H9 (cell line): ENCODE data around the gene PKIB. TPM values are rescaled to one million over a fixed set of nuclear protein-coding genes. Genes with fewer than 3 reads are reported as not detected.

Experiments used
- DNase-seq: peaks from one replicate; pipeline ENCODE4 v3.0.0-alpha.2; 2017
- H2AFZ ChIP-seq: one replicate; pipeline ENCODE4 v1.6.1; 2013; ENCODE audit warnings: mild to moderate bottlenecking, low read length, control low read depth, moderate library complexity
- H2AK5ac ChIP-seq: 2 replicates; pipeline ENCODE4 v1.6.1; 2013; ENCODE audit warnings: low read length, control low read depth, mixed read lengths; ENCODE audit not compliant: insufficient read length
- H2BK120ac ChIP-seq: one replicate; pipeline ENCODE4 v1.6.1; 2013; ENCODE audit warnings: low read depth, mild to moderate bottlenecking, low read length, control low read depth, inconsistent platforms; ENCODE audit not compliant: poor library complexity, severe bottlenecking
- H2BK12ac ChIP-seq: 2 replicates; pipeline ENCODE4 v1.6.1; 2013; ENCODE audit warnings: low read length, control low read depth, mixed read lengths, low read depth; ENCODE audit not compliant: insufficient read length
- H2BK15ac ChIP-seq: 2 replicates; pipeline ENCODE4 v1.6.1; 2013; ENCODE audit warnings: low read depth, low read length, control low read depth
- H2BK20ac ChIP-seq: one replicate; pipeline ENCODE4 v1.6.1; 2013; ENCODE audit warnings: low read depth, mild to moderate bottlenecking, low read length, control low read depth, inconsistent platforms; ENCODE audit not compliant: poor library complexity, severe bottlenecking
- H2BK5ac ChIP-seq: 2 replicates; pipeline ENCODE4 v1.6.1; 2013; ENCODE audit warnings: low read length, control low read depth, mixed read lengths; ENCODE audit not compliant: insufficient read length
- H3K14ac ChIP-seq: 2 replicates; pipeline ENCODE4 v1.6.1; 2013; ENCODE audit warnings: low read length, control low read depth; ENCODE audit not compliant: insufficient read depth
- H3K18ac ChIP-seq: 2 replicates; pipeline ENCODE4 v1.6.1; 2013; ENCODE audit warnings: low read depth, mild to moderate bottlenecking, mixed read lengths, low read length, control low read depth; ENCODE audit not compliant: insufficient read length
- H3K23ac ChIP-seq: 2 replicates; pipeline ENCODE4 v1.6.1; 2013; ENCODE audit warnings: low read length, control low read depth, mixed read lengths, low read depth; ENCODE audit not compliant: insufficient read length
- H3K23me2 ChIP-seq: 2 replicates; pipeline ENCODE4 v1.6.1; 2013; ENCODE audit warnings: low read depth, mild to moderate bottlenecking, mixed read lengths, low read length, control low read depth; ENCODE audit not compliant: insufficient read length, poor library complexity, severe bottlenecking
- H3K27ac ChIP-seq: 2 replicates; pipeline ENCODE4 v1.5.1; 2013; ENCODE audit warnings: low read length, control low read depth, mixed read lengths, low read depth; ENCODE audit not compliant: insufficient read length
- H3K27me3 ChIP-seq: 2 replicates; pipeline ENCODE4 v1.6.1; 2013; ENCODE audit warnings: low read length, control low read depth, inconsistent platforms; ENCODE audit not compliant: insufficient read depth
- H3K4ac ChIP-seq: 2 replicates; pipeline ENCODE4 v1.6.1; 2013; ENCODE audit warnings: low read depth, mild to moderate bottlenecking, control low read depth, inconsistent platforms, low read length, moderate library complexity
- H3K4me1 ChIP-seq: 2 replicates; pipeline ENCODE4 v1.6.1; 2013; ENCODE audit warnings: low read length, control low read depth, inconsistent platforms; ENCODE audit not compliant: insufficient read depth
- H3K4me2 ChIP-seq: 2 replicates; pipeline ENCODE4 v1.6.1; 2013; ENCODE audit warnings: low read length, control low read depth, mixed read lengths; ENCODE audit not compliant: insufficient read length, insufficient read depth
- H3K56ac ChIP-seq: 2 replicates; pipeline ENCODE4 v1.6.1; 2013; ENCODE audit warnings: low read depth, mild to moderate bottlenecking, mixed read lengths, low read length, control low read depth; ENCODE audit not compliant: insufficient read length
- H3K79me1 ChIP-seq: 2 replicates; pipeline ENCODE4 v1.6.1; 2013; ENCODE audit warnings: low read depth, mild to moderate bottlenecking, moderate library complexity, low read length, control low read depth, inconsistent platforms; ENCODE audit not compliant: insufficient read depth, poor library complexity, severe bottlenecking
- H3K79me2 ChIP-seq: 2 replicates; pipeline ENCODE4 v1.6.1; 2013; ENCODE audit warnings: low read length, control low read depth, inconsistent platforms; ENCODE audit not compliant: insufficient read depth
- H3K9ac ChIP-seq: 2 replicates; pipeline ENCODE4 v1.6.1; 2013; ENCODE audit warnings: low read length, control low read depth, mixed read lengths; ENCODE audit not compliant: insufficient read length; ENCODE audit errors: extremely low read depth
- H3K9me3 ChIP-seq: one replicate; pipeline ENCODE4 v1.6.1; 2013; ENCODE audit warnings: low read depth, low read length, inconsistent platforms; ENCODE audit not compliant: control insufficient read depth
- H3T11ph ChIP-seq: one replicate; pipeline ENCODE4 v1.6.1; 2013; ENCODE audit warnings: mild to moderate bottlenecking, low read length, control low read depth, inconsistent platforms
- H4K20me1 ChIP-seq: one replicate; pipeline ENCODE4 v1.6.1; 2013; ENCODE audit not compliant: control insufficient read depth, insufficient read length, insufficient read depth
- H4K5ac ChIP-seq: 2 replicates; pipeline ENCODE4 v1.6.1; 2013; ENCODE audit warnings: low read depth, mild to moderate bottlenecking, mixed read lengths, low read length, control low read depth; ENCODE audit not compliant: insufficient read length
- H4K8ac ChIP-seq: replicated peaks from 2 replicates; pipeline ENCODE4 v1.6.1; 2013; ENCODE audit warnings: low read length, control low read depth, mixed read lengths, low read depth; ENCODE audit not compliant: insufficient read length
- H4K91ac ChIP-seq: 2 replicates; pipeline ENCODE4 v1.6.1; 2013; ENCODE audit warnings: low read depth, mild to moderate bottlenecking, moderate library complexity, mixed read lengths, low read length, control low read depth; ENCODE audit not compliant: insufficient read length
- H3K27ac Mint-ChIP-seq, 3 experiments: 2 replicates in 2 of 3; 3 replicates in 1 of 3; pipeline ENCODE4 v1.8.0; 2020 to 2021; ENCODE audit warnings: mixed read lengths in 3 of 3, mild to moderate bottlenecking in 1 of 3, moderate library complexity in 1 of 3
- H3K27me3 Mint-ChIP-seq: 2 replicates; pipeline ENCODE4 v1.8.0; 2021; ENCODE audit warnings: low read depth, mild to moderate bottlenecking, moderate library complexity, mixed read lengths
- H3K36me3 Mint-ChIP-seq, 3 experiments: 2 replicates in 2 of 3; 3 replicates in 1 of 3; pipeline ENCODE4 v1.8.0; 2020 to 2021; ENCODE audit warnings: low read depth in 3 of 3, mixed read lengths in 3 of 3; ENCODE audit not compliant: insufficient read depth in 1 of 3
- H3K4me1 Mint-ChIP-seq, 2 experiments: 2 replicates each; pipeline ENCODE4 v1.8.0; 2020; ENCODE audit warnings: mixed read lengths in 2 of 2
- H3K4me3 Mint-ChIP-seq, 2 experiments: 2 replicates in 1 of 2; 3 replicates in 1 of 2; pipeline ENCODE4 v1.8.0; 2020 to 2021; ENCODE audit warnings: mild to moderate bottlenecking in 2 of 2, mixed read lengths in 2 of 2, moderate library complexity in 1 of 2
- H3K9me3 Mint-ChIP-seq, 2 experiments: 2 replicates in 1 of 2; 3 replicates in 1 of 2; pipeline ENCODE4 v1.8.0; 2020; ENCODE audit warnings: mild to moderate bottlenecking in 2 of 2, mixed read lengths in 2 of 2, moderate library complexity in 1 of 2
- WGBS: extraction: QIAGEN DNeasy Blood & Tissue Kit; methylation state at CpG from one replicate; pipeline ENCODE4 v1.1.7; 2013; ENCODE audit warnings: missing lambda C conversion rate, low lambda C conversion rate, mixed read lengths; ENCODE audit not compliant: insufficient read length; ENCODE audit errors: extremely low coverage; 5-methylcytosine and 5-hydroxymethylcytosine counted together
- total RNA-seq: library from RNA; stranded (reverse); gene quantifications from 2 replicates; pipeline ENCODE4 v1.2.1, GENCODE V29; 2021
- TF ChIP-seq, protein P1 (sequence below): fragments of 200-600 bp; sonication (generic); conservative IDR thresholded peaks from 3 replicates; pipeline ENCODE4 v1.8.0; 2021; ENCODE audit warnings: antibody characterized with exemption, mild to moderate bottlenecking

Gene PKIB
- total RNA-seq, 1 experiment from 2014 or later = 46.5 TPM

DNA sequence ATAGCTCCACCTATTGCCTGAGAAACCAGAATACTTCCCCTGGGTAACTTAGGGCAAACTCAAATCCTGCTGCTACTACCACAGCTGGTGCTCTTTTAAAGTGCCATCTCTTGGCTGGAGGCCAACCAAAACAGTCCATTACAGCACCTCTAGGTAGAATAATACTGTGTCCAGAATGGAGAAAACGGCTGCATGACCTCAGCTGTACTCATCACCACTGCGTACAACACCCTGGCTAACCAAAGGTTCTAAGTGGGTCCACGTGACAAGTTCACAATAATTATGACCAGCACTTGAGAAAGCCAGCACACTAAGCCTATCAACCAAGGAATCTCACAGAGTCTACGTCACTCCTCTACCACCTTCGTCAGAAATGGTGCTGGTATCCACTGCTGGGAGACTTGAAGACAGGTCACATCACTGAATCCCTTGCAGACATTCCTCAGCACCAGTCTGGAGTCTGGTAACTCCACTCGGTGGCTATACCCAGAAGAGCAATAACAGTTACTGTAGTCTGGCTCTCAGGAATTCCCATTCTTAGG lies 40.9 kb upstream of the PKIB start:
- Histone ChIP-seq H4K8ac (peak overlapping the region; percentile 18), H3T11ph (no peak overlapping the region), H4K91ac (no peak overlapping the region), H3K18ac (no peak overlapping the region), H2AK5ac (no peak overlapping the region), H4K20me1 (no peaks in the 10 kb centered on the region), H3K4ac (no peak overlapping the region), H2BK20ac (no peak overlapping the region), H3K9ac (no peak overlapping the region), H3K79me1 (no peaks in the 10 kb centered on the region), H3K14ac (no peak overlapping the region), H3K79me2 (no peaks in the 10 kb centered on the region), H3K56ac (no peak overlapping the region), H3K23me2 (no peaks in the 10 kb centered on the region), H2BK15ac (no peak overlapping the region), H2BK120ac (no peak overlapping the region), H3K23ac (no peak overlapping the region), H3K27me3 (no peaks in the 10 kb centered on the region), H2BK12ac (no peak overlapping the region), H3K4me1 (no peaks in the 10 kb centered on the region), H3K4me2 (no peak overlapping the region), H3K27ac (no peak overlapping the region), H2BK5ac (no peak overlapping the region), H3K9me3 (no peaks in the 10 kb centered on the region), H2AFZ (no peak overlapping the region), H4K5ac (no peak overlapping the region)
- no peaks in the 10 kb centered on the region for H3K27me3 Mint-ChIP-seq
- no peak overlapping the region; a peak in 1 of 7 replicates for H3K27ac Mint-ChIP-seq
- DNase-seq = no peak
- WGBS = no CpG with 5 or more reads among the region's 6 CpGs
- H3K36me3 Mint-ChIP-seq = peaks cover 2 to 44% (median 8%) of the 10 kb centered on the region in 3 experiments; a peak in 6 of 7 replicates
- TF ChIP-seq, protein P1, sequence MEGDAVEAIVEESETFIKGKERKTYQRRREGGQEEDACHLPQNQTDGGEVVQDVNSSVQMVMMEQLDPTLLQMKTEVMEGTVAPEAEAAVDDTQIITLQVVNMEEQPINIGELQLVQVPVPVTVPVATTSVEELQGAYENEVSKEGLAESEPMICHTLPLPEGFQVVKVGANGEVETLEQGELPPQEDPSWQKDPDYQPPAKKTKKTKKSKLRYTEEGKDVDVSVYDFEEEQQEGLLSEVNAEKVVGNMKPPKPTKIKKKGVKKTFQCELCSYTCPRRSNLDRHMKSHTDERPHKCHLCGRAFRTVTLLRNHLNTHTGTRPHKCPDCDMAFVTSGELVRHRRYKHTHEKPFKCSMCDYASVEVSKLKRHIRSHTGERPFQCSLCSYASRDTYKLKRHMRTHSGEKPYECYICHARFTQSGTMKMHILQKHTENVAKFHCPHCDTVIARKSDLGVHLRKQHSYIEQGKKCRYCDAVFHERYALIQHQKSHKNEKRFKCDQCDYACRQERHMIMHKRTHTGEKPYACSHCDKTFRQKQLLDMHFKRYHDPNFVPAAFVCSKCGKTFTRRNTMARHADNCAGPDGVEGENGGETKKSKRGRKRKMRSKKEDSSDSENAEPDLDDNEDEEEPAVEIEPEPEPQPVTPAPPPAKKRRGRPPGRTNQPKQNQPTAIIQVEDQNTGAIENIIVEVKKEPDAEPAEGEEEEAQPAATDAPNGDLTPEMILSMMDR = no peak
- H3K9me3 Mint-ChIP-seq = peaks cover 7 to 11% of the 10 kb centered on the region in 2 experiments; a peak in 4 of 5 replicates
- H3K4me1 Mint-ChIP-seq = peaks cover 4 to 5% of the 10 kb centered on the region in 2 experiments; a peak in 2 of 4 replicates
- no peak overlapping the region for H3K4me3 Mint-ChIP-seq
